Fibroblast of skin of left biceps (primary cell): ENCODE results near the gene SLC9A9.
"Not testable (repeated sequence)": the region's sequence is repeated elsewhere in the genome, so short reads cannot be mapped to it uniquely, and the experiment has no call there.

Source experiments
- DNase-seq, 2 experiments: peaks; one replicate each; pipeline ENCODE4 v3.0.0-alpha.2; 2013; ENCODE audit warnings: low read depth in 2 of 2

SLC9A9 gene

DNA sequence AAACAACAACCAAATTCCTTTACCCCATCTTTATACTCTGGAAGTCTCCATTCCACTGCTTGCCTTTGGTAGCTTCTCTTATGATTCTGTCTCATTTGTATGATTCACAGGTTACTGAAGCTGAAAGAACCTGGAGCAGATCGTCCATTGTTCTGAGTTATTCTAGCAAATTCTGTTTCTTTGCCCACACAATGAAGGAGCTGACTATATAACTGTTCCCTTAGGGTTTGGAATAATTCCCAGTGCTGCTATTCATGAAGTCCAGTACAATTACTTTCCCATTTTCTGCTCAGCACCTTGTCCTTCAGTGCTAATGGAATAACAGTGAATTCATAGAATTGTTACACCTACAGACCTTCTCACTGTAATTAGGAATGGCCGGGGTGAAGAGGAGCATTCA lies 560.9 kb downstream of the SLC9A9 start:
- no peak for DNase-seq

- no peak for DNase-seq
These were observed 561.8 kb downstream of the SLC9A9 start for GRCh38 chr3:143286392-143287010.

GRCh38 chr3:143283432-143284128 lies 564.7 kb downstream of the SLC9A9 start:
- no peak for DNase-seq

- no peak for DNase-seq
These were observed 567.3 kb downstream of the SLC9A9 start for GRCh38 chr3:143280984-143281383.

DNA sequence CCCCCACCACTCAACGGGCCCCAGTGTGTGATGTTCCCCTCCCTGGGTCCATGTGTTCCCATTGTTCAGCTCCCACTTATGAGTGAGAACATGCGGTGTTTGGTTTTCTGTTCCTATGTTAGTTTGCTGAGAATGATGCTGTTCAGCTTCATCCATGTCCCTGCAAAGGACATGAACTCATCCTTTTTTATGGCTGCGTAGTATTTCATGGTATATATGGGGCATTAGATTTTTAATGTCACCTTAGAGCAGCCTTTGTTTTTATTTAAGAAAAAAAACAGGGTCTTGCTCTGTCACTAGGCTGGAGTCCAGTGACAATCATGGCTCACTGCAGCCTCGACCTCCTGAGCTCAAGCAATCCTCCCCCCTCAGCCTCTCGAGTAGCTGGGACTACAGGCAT lies 568.7 kb downstream of the SLC9A9 start:
- not testable (repeated sequence) for DNase-seq

DNA sequence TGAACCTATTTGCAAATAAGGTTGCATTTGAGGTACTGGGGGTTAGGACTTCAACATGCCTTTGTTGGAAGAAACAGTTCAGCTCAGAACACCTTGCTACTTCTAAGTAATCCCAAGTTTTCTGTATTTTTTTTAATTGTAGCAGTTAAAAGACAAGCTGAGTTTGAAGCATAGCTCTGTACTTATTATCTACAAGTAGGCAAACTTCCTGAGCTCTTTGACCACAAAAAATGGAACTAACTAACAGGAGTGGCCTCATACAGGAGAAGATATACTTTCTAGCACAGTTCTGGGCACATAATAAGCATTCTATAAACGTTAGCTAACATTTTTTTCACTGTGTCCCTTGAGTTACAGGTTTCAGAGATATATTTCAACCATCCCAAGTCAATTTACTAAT lies 569.5 kb downstream of the SLC9A9 start:
- DNase-seq = no peak

- DNase-seq = no peak
These were observed 570.7 kb downstream of the SLC9A9 start for GRCh38 chr3:143277531-143277930.

GRCh38 chr3:143276592-143276991 lies 571.7 kb downstream of the SLC9A9 start:
- no peak for DNase-seq

GRCh38 chr3:143273975-143274690 lies 574.1 kb downstream of the SLC9A9 start:
- DNase-seq = no peak

- DNase-seq = no peak
These were observed 577.1 kb downstream of the SLC9A9 start for GRCh38 chr3:143271136-143271535.

- no peak for DNase-seq
These were observed 578.5 kb downstream of the SLC9A9 start for GRCh38 chr3:143269741-143270140.

DNA sequence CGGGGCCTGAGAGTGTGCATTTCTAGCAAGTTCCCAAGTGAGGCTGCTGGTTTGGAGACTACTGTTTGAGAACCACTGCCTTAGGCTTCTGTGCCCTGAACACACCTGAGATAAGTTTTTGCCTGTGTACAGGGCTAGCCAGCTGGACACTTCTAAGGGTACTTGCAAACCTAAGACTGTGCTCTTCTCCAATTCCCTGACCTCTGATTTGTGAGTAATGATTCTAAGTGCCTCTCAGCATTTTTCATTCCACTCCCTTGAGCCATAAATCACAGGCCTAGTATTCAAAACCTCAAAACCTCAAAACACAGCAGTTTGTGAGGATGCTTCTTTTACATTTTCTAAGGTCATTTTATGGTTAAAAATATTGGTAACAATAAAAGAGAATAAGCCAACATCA lies 580.3 kb downstream of the SLC9A9 start:
- DNase-seq = no peak

GRCh38 chr3:143266927-143267326 lies 581.3 kb downstream of the SLC9A9 start:
- no peak for DNase-seq

GRCh38 chr3:143266511-143266910 lies 581.8 kb downstream of the SLC9A9 start:
- DNase-seq = no peak

DNA sequence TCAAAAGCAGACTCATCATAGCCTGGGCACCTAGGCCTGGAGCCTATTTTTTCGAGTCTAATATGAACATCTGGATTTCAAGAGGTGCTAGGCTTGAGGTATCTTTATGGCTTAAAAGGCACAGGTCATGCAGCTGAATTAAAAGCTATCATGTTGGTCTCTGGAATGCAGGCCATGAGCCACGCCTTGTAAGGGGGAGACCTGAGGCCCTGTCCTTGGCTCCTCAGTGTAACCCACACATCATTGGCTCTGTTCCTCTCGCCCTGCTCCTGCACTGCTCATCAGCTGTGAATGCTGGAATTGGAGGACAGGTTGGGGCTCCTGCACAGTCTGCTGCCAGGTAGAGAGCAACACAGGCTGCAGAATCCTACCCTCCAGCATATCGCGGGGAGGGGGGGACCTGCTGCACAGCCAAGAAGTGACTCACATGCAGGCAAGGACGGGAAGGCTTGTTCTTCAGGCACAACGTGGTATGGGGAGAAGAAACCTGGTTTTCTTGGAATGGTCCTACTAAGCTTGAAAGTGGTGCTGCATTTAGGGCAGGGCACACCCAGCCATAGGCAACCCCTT lies 582.7 kb downstream of the SLC9A9 start:
- DNase-seq = no peak

DNA sequence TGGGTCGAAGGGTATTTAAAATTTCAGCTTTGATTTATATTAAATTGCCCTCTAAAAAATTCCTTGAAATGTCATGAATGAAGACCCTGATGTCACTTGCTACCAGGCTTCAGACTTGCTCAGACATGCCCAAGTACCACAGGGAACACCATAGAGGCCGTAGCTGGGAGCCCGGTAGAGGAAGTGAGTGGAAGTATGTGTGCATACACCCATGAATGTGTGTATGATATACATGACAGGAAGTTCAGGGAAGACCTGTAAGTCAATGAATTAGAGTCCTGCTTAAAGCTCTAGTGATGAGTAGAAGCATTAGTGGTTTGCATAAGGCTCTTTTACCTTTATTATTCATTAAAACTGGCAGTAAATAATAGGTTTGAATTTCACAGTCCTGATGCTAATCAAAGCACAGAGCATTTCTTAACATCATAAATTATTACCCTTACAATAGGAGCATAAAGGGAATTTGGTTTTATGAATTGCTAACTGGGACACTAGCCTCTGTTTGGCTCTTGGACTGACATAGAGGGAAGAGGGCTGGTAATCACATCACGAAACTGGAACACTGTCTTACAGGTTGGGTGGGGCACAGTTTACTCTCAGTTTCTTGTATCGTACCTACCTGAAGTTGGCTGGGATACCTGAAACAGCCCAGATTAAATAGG lies 584.3 kb downstream of the SLC9A9 start:
- DNase-seq = no peak

DNA sequence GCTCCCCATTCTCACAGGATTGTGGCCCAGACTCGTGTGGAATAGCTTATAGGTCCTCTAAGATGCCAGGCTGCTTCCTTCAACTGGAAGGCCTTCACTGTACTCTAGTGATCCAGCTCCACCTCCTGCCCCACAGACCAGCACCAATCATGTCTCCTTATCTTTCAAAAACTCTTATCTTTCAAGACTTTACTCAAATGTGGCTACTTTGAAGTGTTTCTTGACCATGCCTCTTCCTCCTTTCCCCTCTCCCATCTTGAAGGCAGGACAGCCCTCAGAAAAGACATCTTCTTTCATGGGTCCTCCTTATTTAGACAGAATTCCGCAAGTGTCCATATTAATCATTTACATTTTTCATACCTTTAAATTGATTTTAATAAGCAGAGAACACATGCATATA lies 586.4 kb downstream of the SLC9A9 start:
- no peak for DNase-seq

DNA sequence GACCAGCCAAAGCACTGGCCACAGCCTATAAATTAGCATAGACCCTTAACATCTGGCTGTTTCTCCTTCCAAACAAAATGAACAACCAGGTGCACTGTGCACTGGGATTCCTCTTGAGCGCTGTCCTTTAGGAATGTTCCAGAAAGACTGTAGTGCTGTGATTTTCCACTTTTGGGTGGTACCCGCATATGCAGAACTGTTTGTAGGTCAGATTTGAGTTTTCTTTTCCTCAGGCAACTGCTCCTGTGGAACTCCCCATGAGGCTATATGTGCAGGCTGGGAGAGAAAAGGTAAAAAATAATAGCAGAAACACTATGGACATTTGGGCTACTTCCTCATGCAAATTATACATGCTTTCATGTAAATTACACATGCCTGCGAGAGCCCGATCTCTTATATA lies 589.6 kb downstream of the SLC9A9 start:
- no peak for DNase-seq

- DNase-seq = no peak
These were observed 591.9 kb downstream of the SLC9A9 start for GRCh38 chr3:143256416-143256815.

DNA sequence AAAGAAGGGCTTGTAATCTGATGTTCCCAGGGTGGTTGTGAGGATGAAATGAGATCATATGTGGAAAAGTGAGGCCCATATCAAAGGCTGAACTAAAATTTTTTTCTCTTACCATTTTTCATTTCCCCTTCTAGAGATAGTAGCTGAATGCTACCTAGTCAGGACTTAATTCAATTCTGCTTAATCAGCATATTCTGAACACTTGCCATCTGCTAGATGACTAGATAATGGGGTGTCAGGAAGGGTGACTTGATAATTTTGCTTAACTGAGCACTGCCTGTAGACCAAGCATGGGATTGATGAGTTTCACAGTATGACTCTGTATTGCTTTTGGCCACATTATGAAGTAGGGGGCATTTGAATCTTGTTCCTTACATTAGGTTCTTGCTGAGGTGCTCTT lies 592.5 kb downstream of the SLC9A9 start:
- no peak for DNase-seq

GRCh38 chr3:143252931-143253330 lies 595.3 kb downstream of the SLC9A9 start:
- no peak for DNase-seq

DNA sequence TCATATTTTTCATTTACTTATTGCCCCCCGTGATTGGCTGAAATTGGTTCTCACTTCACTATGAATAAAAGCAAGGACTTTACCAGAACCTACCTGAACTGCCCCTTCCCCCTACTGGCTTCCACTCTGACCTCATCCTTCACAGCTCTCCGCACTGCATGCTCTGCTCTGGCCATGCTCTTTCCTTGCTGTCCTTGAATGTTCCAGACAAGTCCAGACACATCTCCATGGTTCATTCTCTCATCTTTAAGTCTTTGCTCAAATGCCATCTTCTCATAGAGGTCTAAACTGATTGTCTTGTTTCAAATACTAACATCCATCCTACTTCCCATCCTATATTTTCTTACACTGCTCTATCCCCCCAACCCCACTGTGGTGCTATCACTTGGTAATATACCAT lies 599.3 kb downstream of the SLC9A9 start:
- DNase-seq = no peak
